Activated CD8-positive, alpha-beta memory T cell treated with anti-CD3 and anti-CD28 coated beads, Interleukin-2, amount 10 ng/mL, durations not matched to agents 7 days and 5 days (primary cell): ENCODE data around the gene TBC1D9B. TPM values are rescaled to one million over a fixed set of nuclear protein-coding genes. Genes with fewer than 3 reads are reported as not detected.

Source experiments
- ATAC-seq: fragments of 150-1000 bp; cut with Tn5 transposase; one replicate; pipeline ENCODE4 v1.10.0; 2021; ENCODE audit warnings: moderate library complexity
- CTCF ChIA-PET: fragments of 350-600 bp; sonication (Branson Sonifier 250); formaldehyde crosslinking; loops from one replicate; lab custom pipeline; 2021; ENCODE audit warnings: antibody characterized with exemption; lab: Charles Lee
- DNase-seq: peaks from one replicate; pipeline ENCODE4 v3.0.0-alpha.2; 2020
- H3K27ac Mint-ChIP-seq: one replicate; pipeline ENCODE4 v1.8.0; 2021; ENCODE audit warnings: mild to moderate bottlenecking, mixed read lengths
- H3K27me3 Mint-ChIP-seq: one replicate; pipeline ENCODE4 v1.8.0; 2021; ENCODE audit warnings: mixed read lengths
- H3K36me3 Mint-ChIP-seq: one replicate; pipeline ENCODE4 v1.8.0; 2021; ENCODE audit warnings: mild to moderate bottlenecking, mixed read lengths
- H3K4me1 Mint-ChIP-seq: one replicate; pipeline ENCODE4 v1.8.0; 2021; ENCODE audit warnings: mixed read lengths
- H3K4me3 Mint-ChIP-seq: one replicate; pipeline ENCODE4 v1.8.0; 2021; ENCODE audit warnings: mild to moderate bottlenecking, moderate library complexity, mixed read lengths
- H3K9me3 Mint-ChIP-seq: one replicate; pipeline ENCODE4 v1.8.0; 2022; ENCODE audit warnings: low read depth, mixed read lengths
- total RNA-seq, 2 experiments: library from RNA; stranded (reverse); gene quantifications; one replicate each; pipeline ENCODE4 v1.2.3, GENCODE V29; 2021

TBC1D9B gene
- total RNA-seq, 2 experiments from 2014 or later = 71.6 to 83.3 TPM

DNA sequence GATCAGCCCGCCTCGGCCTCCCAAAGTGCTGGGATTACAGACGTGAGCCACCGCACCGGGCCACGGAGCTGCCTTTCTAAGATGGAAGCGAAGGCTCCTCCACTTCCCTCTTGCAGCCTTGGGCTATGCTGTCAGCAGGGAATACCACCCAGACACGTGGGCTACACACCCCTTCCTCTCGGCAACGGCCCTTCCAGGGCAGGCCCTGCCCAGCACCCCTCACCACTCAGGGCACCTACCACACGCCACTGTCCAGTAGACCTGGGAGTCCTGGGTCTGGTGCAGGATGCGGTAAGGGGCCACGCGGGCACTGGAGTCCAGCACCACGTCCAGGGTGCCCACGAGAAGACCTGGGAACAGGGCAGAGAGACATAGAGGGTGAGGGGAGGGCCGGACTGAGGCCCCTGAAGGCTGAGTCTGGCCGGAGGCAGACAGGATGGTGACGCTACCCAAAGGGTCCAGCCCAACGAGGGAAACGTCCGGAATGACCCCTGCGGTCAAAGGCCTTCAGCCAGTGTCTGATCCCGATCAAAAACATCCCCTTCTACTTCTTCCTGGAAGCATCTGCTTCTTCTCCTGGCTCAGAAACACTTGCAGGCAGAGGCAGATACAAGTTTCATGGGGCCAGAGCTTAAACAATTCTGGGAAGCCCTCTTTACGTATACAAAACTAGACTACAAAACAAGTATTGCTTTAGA is 3.1 kb downstream of the TBC1D9B start:
- Mint-ChIP-seq H3K27ac (no peak overlapping the region), H3K4me1 (peaks cover 18% of the 10 kb centered on the region), H3K36me3 (peaks cover 8% of the 10 kb centered on the region), H3K27me3 (no peaks in the 10 kb centered on the region), H3K9me3 (no peaks in the 10 kb centered on the region), H3K4me3 (no peak overlapping the region)
- no peak for ATAC-seq
- DNase-seq = no peak
- CTCF ChIA-PET = interaction anchor here (1.5 to 5.3 kb wide), 2 partner anchors 103 to 109 kb away, joined by 3 to 29 read pairs; no protein-coding TSS in a partner anchor

DNA sequence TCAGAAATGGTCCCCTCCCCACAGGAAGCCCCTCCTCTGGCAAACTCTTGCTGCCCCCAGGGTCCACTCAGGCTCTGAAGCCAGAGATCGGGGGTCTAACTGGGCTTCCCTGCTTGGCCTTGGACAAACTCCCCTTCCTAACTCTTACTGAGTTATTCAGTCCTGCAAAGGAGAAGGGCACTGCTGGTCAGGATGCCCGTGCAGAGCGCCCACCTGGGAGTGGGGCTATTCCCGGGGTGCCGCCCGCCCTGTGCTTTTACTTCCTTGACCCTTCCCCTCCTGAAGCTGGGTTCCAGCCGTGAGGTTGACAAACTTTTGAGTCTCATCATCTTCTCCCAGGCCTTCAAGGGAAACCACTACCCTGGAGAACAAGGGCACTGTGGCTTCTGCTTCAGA is 4.9 kb downstream of the TBC1D9B start:
- DNase-seq (no peak), ATAC-seq (no peak)
- H3K4me1 Mint-ChIP-seq = peaks cover 16% of the 10 kb centered on the region
- CTCF ChIA-PET = no interaction called here
- H3K4me3 Mint-ChIP-seq = no peak overlapping the region
- no peaks in the 10 kb centered on the region for H3K27me3 Mint-ChIP-seq
- H3K9me3 Mint-ChIP-seq = no peaks in the 10 kb centered on the region
- peaks cover 18% of the 10 kb centered on the region for H3K36me3 Mint-ChIP-seq
- H3K27ac Mint-ChIP-seq = no peak overlapping the region

DNA sequence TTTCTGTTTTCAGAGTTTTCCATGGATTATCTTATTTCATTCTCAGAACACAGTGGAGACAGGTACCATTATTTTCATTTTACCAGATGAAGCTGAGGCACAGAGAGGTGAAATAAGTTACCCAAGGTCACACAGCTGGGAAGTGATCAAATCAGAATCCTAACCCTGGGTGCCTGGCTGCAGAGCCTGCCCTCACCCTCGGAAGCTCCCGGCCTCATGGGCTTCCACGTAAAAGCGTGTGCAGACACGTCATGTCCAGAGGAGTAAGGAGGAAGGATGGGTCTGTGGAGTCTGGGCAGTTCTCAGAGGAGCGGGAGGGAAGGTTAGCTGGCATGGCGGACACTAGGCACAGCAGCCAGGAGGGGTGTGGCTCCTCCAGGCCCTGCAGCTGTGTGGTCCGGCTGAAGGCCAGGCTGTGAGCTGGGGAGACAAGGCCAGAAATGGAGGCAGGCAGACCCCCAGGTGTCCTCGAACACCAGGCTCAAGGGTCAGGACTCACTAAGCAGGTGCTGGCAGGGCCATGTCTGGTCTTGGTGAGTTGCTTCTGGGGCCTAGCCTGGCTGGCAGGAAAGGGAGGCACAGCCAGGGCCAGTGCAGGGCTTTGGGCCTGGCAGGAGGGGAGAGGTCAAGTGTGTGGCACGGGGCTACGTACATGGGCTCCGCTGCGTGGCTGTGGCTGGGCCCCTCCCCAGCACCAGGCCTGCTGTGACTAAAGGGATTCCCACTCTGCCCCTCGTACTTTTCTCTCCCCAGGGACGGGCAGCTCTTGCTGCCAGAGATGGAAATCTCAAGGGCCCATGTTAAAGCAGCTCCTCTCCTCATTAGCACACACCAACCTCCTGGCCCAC is 5.6 kb downstream of the TBC1D9B start:
- Mint-ChIP-seq H3K4me1 (peaks cover 16% of the 10 kb centered on the region), H3K4me3 (no peak overlapping the region), H3K27me3 (no peaks in the 10 kb centered on the region), H3K36me3 (peaks cover 22% of the 10 kb centered on the region), H3K9me3 (no peaks in the 10 kb centered on the region), H3K27ac (no peak overlapping the region)
- ATAC-seq (no peak), DNase-seq (no peak)
- CTCF ChIA-PET = interaction anchor here (0.8 kb wide), 1 partner anchor 100 kb away, joined by 4 read pairs; no protein-coding TSS in a partner anchor

DNA sequence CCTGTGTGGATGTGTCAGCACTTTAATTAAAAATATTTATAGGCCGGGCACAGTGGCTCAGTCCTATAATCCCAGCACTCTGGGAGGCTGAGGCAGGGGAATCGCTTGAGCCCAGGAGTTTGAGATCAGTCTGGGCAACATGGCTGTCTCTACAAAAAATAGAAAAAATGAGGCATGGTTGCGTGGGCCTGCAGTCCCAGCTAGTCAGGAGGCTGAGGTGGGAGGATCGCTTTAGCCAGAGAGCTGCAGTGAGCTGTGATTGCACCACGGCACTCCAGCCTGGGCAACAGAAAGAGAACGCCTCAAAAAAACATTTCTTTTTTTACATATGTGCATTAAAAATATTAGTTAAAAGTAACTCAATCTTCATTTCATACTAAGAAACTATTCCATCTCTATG is 6.2 kb downstream of the TBC1D9B start:
- Mint-ChIP-seq H3K36me3 (peaks cover 22% of the 10 kb centered on the region), H3K27me3 (no peaks in the 10 kb centered on the region), H3K9me3 (no peaks in the 10 kb centered on the region), H3K27ac (no peak overlapping the region), H3K4me1 (peaks cover 10% of the 10 kb centered on the region), H3K4me3 (no peak overlapping the region)
- ATAC-seq (no peak), DNase-seq (no peak)
- CTCF ChIA-PET = interaction anchor here (0.8 kb wide), 1 partner anchor 99 kb away, joined by 4 read pairs; no protein-coding TSS in a partner anchor

DNA sequence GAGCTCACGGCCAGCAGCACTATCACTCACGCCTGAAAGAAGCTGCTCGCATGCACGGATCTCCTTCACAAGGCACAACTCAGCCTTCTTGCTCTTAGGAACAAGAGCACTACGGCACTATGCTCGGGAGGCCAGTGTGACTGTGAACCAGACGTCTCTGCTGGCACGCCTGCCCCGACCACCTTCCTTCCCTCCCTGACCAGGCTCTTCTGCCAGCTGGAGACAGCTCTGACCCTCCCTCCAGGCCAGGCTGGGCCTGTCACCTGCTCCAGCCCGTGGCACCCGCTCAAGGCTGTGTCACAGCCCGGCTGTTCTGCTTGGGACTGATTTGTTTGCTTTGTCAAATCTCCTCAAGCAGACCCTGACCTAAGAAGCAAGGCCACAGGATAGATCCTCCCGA is 7.0 kb downstream of the TBC1D9B start:
- Mint-ChIP-seq H3K4me3 (no peak overlapping the region), H3K27ac (no peak overlapping the region), H3K36me3 (peaks cover 22% of the 10 kb centered on the region), H3K27me3 (no peaks in the 10 kb centered on the region), H3K9me3 (no peaks in the 10 kb centered on the region), H3K4me1 (peaks cover 4% of the 10 kb centered on the region)
- DNase-seq (no peak), ATAC-seq (no peak)
- CTCF ChIA-PET = no interaction called here

DNA sequence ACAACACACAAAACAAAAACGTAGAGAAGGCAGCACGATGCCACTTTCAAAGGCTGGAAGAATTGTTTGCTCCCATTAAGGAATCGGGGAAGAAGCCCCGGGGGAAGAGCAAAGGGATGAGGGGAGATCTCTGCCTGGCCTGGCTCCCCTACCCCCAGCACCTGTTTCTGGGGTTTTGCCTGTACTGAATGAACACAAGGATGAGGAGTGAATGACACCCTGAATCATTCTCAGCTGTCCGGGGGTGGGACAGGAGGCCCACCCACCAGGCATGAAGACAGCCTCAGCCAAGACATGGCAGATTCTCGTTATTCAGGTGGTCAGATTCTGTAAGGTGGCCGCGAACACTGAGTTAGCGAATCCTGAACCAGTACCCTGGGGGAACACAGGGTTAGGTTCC is 7.5 kb downstream of the TBC1D9B start:
- DNase-seq (no peak), ATAC-seq (no peak)
- H3K27me3 Mint-ChIP-seq = no peaks in the 10 kb centered on the region
- no peak overlapping the region for H3K4me3 Mint-ChIP-seq
- peaks cover 22% of the 10 kb centered on the region for H3K36me3 Mint-ChIP-seq
- CTCF ChIA-PET = no interaction called here
- H3K27ac Mint-ChIP-seq = no peak overlapping the region
- no peaks in the 10 kb centered on the region for H3K9me3 Mint-ChIP-seq
- H3K4me1 Mint-ChIP-seq = peaks cover 4% of the 10 kb centered on the region

DNA sequence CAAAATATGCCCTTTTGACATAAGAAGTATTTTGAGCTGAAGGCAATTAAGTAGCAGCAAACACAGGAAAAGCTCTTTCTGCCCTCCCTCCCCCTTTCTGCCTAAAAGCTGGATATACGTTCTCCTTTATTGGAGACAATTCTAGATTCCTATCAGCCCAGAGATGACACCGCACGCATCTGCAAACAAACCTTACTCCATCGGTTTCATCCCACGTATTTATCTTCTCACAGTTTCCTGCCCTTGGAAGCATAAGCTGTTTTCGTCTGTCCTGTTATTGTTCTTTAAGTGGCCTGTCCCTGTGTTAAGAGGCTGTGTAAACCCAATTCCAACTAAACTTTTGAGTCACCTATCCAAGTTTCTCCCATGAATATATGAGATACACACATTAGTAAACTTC is 11.8 kb downstream of the TBC1D9B start:
- no peaks in the 10 kb centered on the region for H3K9me3 Mint-ChIP-seq
- peaks cover 19% of the 10 kb centered on the region for H3K36me3 Mint-ChIP-seq

DNA sequence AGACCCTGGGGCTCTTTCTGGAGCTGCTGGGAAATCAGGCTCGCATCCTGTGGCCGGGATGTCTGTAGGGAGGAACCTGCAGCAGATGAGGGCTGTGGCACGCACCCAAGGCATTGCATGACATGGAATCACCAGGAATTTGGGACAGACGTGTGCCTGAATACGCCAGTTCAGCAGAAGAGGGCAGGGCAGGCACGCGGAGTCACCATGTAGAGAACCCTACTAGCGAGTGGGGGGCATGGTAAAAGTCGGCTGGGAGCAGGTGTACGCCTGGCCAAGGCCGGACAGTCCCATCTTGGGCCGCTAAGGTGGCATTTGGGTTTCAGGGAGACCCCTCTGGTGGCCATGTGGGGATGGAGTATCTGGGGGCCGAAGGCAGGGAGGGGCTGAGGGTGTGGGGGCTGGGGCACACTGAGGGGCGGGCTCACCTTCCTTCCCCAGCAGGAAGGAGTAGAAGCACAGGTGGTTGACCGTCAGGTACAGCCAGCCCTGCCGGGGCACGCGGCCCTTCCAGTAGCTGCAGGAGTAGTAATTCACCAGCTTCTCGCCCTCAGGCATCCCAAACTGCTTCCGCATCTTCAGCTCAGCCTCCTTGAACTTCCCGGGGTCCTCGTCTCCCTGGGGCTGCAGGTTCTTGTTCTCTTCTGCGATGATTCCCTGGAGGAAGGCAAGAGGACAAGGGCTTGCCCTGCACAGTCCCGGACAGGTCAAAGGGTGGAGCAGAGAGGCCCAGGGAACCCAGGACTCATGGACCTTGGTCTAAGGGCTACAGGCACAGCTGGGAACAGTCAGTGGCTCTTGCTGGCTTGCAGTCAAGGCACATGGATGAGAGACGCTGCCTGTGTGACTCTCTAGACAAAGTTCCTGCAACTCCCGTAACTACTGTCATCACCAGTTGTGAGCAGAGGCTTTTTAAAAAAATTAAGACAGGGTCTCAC is 13.5 kb downstream of the TBC1D9B start:
- CTCF ChIA-PET = no interaction called here
- H3K36me3 Mint-ChIP-seq = peaks cover 19% of the 10 kb centered on the region
- H3K4me3 Mint-ChIP-seq = no peak overlapping the region
- no peak for DNase-seq
- H3K4me1 Mint-ChIP-seq = no peaks in the 10 kb centered on the region
- H3K27me3 Mint-ChIP-seq = no peaks in the 10 kb centered on the region
- H3K9me3 Mint-ChIP-seq = no peaks in the 10 kb centered on the region
- no peak for ATAC-seq
- no peak overlapping the region for H3K27ac Mint-ChIP-seq

More for the DNA sequence above, 11.8 kb downstream of the TBC1D9B start:
- CTCF ChIA-PET = interaction anchor here (0.7 kb wide), 1 partner anchor 100 kb away, joined by 3 read pairs; no protein-coding TSS in a partner anchor
- DNase-seq (no peak), ATAC-seq (no peak)
- H3K4me3 Mint-ChIP-seq = no peak overlapping the region
- H3K4me1 Mint-ChIP-seq = no peaks in the 10 kb centered on the region
- no peaks in the 10 kb centered on the region for H3K27me3 Mint-ChIP-seq
- H3K27ac Mint-ChIP-seq = no peak overlapping the region

DNA sequence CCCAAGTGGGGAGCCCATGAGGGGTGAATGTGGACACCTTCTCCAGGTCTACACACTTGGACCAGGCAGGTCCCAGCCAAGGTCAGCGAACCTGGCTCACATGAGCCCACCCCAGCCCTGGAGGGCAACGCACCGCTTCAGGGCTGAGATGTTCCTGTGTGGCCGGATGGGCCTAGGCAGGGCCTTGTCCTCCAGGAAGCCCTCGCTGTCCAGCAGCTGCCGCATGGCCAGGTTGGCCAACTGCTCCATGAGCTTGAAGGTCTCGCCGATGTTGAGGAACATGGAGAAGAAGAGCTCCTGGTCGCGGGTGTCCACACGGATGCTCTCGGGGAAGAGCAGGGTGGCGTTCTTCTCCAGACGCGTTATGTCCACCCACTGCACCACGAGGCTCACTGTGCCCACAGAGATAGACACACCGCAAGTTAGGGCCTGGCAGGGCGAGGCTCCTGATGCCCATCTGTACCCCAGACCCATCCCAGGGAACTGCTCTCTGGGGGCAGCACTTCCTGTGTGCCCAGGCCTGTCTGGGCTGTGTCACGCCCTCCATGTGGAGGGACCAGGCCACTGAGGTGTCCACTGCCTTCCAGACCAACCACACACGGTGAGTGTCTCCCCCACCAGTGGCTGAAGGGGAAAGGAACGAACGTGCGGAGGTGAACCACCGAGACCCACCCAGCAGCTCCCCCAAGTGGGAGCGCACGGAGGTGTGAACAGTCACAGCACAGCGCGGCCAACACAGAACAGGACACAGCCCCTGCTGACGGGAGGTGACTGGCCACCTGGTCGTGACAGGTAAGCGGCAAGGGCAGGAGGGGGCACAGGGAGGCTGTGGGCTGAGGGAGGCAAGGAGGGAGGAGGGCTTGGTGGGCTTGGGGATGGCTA is 14.4 kb downstream of the TBC1D9B start:
- Mint-ChIP-seq H3K4me1 (no peaks in the 10 kb centered on the region), H3K4me3 (no peak overlapping the region), H3K9me3 (no peaks in the 10 kb centered on the region), H3K36me3 (peaks cover 20% of the 10 kb centered on the region), H3K27me3 (no peaks in the 10 kb centered on the region), H3K27ac (no peak overlapping the region)
- CTCF ChIA-PET = no interaction called here
- ATAC-seq = no peak
- no peak for DNase-seq

DNA sequence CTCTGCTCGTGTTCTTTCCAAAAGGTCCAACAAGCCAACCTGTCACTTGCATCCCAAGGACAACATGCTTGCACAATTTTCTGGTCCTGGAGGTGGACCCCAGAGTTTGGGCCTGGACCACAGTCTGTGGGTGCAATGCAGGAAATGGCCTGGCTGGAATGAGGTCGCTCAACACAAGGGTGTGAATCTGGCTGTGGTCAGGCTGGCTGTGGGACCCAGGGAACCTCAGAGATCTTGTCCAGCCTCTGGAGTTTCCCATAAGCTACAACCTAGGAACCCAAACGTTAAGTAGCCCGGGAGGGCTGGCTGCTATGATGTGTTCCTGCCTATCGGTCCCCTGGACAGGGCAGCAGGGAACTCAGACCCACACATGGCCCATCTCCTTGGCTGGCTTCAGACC is 15.4 kb downstream of the TBC1D9B start:
- peaks cover 24% of the 10 kb centered on the region for H3K36me3 Mint-ChIP-seq
- H3K27ac Mint-ChIP-seq = no peak overlapping the region
- H3K4me3 Mint-ChIP-seq = no peak overlapping the region
- CTCF ChIA-PET = no interaction called here
- no peaks in the 10 kb centered on the region for H3K9me3 Mint-ChIP-seq
- H3K4me1 Mint-ChIP-seq = no peaks in the 10 kb centered on the region
- no peak for ATAC-seq
- H3K27me3 Mint-ChIP-seq = no peaks in the 10 kb centered on the region
- no peak for DNase-seq

DNA sequence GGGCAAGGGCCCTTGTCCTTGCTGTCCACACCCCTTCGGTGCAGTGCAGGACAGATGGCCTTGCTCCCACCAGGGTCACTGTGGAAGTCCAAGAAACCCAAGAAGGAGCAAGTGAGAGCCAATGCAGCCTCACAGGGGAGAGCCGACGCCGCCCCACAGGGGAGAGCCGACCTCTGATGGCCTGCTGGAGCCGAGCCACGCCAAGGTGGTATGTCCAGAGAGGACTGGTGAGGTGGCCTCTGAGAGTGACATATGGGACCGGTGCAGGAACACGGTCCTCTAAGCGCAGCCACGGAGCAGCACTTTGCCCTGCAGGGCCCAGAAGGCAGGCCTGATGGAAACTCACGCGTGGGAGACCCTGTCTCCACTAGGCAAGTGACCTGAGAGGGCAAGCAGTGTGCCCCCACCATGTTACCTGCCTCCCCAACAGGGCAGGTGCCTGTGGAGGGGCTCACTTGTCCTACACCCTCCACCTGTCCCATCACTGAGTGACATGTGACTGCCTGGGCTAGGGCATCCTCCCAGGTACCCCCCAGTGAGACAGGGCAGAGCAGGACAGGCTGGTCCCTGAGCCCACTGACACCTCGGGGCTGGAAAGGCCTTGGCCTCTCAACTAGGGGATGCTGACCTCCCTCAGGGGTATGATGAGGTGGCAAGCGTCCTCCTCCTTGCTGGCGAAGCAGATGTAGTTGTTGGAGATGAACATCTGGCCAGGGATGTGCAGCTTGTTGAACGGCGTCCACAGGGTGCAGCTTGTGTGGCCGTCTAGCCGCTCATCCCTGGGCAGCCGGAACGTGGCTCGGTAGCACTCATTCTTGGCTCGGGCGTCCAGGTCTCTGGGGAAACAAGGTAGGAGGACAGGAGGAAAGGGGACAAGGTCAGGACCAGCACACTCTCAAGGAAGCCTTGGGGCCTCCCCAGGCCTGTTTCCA is 16.7 kb downstream of the TBC1D9B start:
- Mint-ChIP-seq H3K4me1 (no peaks in the 10 kb centered on the region), H3K27ac (no peak overlapping the region), H3K4me3 (no peak overlapping the region), H3K36me3 (peaks cover 34% of the 10 kb centered on the region), H3K9me3 (no peaks in the 10 kb centered on the region), H3K27me3 (no peaks in the 10 kb centered on the region)
- DNase-seq = no peak
- CTCF ChIA-PET = no interaction called here
- ATAC-seq = no peak
